Kidney epithelial cell (primary cell): ENCODE results near the gene MLLT6. TPM values are rescaled to one million over a fixed set of nuclear protein-coding genes. Genes with fewer than 3 reads are reported as not detected.

Experiments
- DNase-seq: peaks from one replicate; pipeline ENCODE4 v3.0.0-alpha.2; 2010; ENCODE audit warnings: low read depth
- H3K27me3 ChIP-seq: 2 replicates; pipeline ENCODE4 v1.6.0; 2011; ENCODE audit warnings: low read length; ENCODE audit not compliant: control insufficient read depth, insufficient read depth
- H3K36me3 ChIP-seq: 2 replicates; pipeline ENCODE4 v1.5.1; 2011; ENCODE audit warnings: low read length; ENCODE audit not compliant: control insufficient read depth, insufficient read depth
- H3K4me3 ChIP-seq: 2 replicates; pipeline ENCODE4 v1.5.1; 2011; ENCODE audit warnings: low read depth, mild to moderate bottlenecking, control low read depth, low read length
- CTCF ChIP-seq: IDR thresholded peaks from 2 replicates; pipeline ENCODE4 v1.5.1; 2011; ENCODE audit warnings: mild to moderate bottlenecking, moderate library complexity, low read length, control low read depth, inconsistent platforms; ENCODE audit not compliant: insufficient read depth, poor library complexity, severe bottlenecking
- total RNA-seq: library from RNA; depleted of rRNA; stranded (reverse); fragments of >200 nt; gene quantifications from 2 replicates; pipeline ENCODE4 v1.2.3, GENCODE V29; 2015

The MLLT6 gene
- total RNA-seq, 1 donor from 2014 or later: 42.7 TPM

- no peak overlapping the region for H3K4me3 ChIP-seq
- no peak for TF ChIP-seq CTCF
- H3K36me3 ChIP-seq: peaks cover 1% of the 10 kb centered on the region
- DNase-seq: no peak
- no peaks in the 10 kb centered on the region for H3K27me3 ChIP-seq
Observed at GRCh38 chr17:38731526-38732294, 26.6 kb downstream of the MLLT6 start.

- no peak for DNase-seq
- H3K36me3 ChIP-seq: peaks cover 1% of the 10 kb centered on the region
- no peak for TF ChIP-seq CTCF
- H3K4me3 ChIP-seq: no peak overlapping the region
- no peaks in the 10 kb centered on the region for H3K27me3 ChIP-seq
Observed at GRCh38 chr17:38732376-38733281, 27.6 kb downstream of the MLLT6 start.

GRCh38 chr17:38733282-38733981 is 28.4 kb downstream of the MLLT6 start:
- Histone ChIP-seq H3K36me3 (peaks cover 1% of the 10 kb centered on the region), H3K4me3 (no peak overlapping the region), H3K27me3 (no peaks in the 10 kb centered on the region)
- no peak for DNase-seq
- no peak for TF ChIP-seq CTCF

- Histone ChIP-seq H3K4me3 (no peak overlapping the region), H3K27me3 (no peaks in the 10 kb centered on the region), H3K36me3 (peaks cover 3% of the 10 kb centered on the region)
- DNase-seq: no peak
- peak; percentile 36 for TF ChIP-seq CTCF
Observed at GRCh38 chr17:38733982-38734973, 29.2 kb downstream of the MLLT6 start.

- DNase-seq: no peak
- no peak overlapping the region for H3K4me3 ChIP-seq
- peaks cover 3% of the 10 kb centered on the region for H3K36me3 ChIP-seq
- no peaks in the 10 kb centered on the region for H3K27me3 ChIP-seq
- TF ChIP-seq CTCF: peak; percentile 95
Observed at GRCh38 chr17:38735161-38735997, 30.3 kb downstream of the MLLT6 start.
